Measurements from ENCODE around the gene IKZF3. TPM values are rescaled to one million over a fixed set of nuclear protein-coding genes. Genes with fewer than 3 reads are reported as not detected.
"Not testable (repeated sequence)": the region's sequence is repeated elsewhere in the genome, so short reads cannot be mapped to it uniquely, and the experiment has no call there.

The IKZF3 gene
- total RNA-seq, 1 donor from 2014 or later, result 220 TPM

- Mint-ChIP-seq H3K4me1 (peaks cover 31% of the 10 kb centered on the region), H3K36me3 (ENCODE audit: low read depth) (peaks cover 1% of the 10 kb centered on the region), H3K27me3 (no peaks in the 10 kb centered on the region), H3K27ac (no peak overlapping the region), H3K9me3 (no peaks in the 10 kb centered on the region), H3K4me3 (no peak overlapping the region)
- CTCF ChIA-PET, result no interaction called here
- intact Hi-C loops (cut with micrococcal nuclease), result loop anchor here (10.0 kb wide), 1 partner anchor 574 kb away; no protein-coding TSS in a partner anchor
- POLR2A ChIA-PET, result no interaction called here
- DNase-seq (no peak), ATAC-seq (ENCODE audit: low read depth) (no peak)
- TF ChIP-seq, protein P1, sequence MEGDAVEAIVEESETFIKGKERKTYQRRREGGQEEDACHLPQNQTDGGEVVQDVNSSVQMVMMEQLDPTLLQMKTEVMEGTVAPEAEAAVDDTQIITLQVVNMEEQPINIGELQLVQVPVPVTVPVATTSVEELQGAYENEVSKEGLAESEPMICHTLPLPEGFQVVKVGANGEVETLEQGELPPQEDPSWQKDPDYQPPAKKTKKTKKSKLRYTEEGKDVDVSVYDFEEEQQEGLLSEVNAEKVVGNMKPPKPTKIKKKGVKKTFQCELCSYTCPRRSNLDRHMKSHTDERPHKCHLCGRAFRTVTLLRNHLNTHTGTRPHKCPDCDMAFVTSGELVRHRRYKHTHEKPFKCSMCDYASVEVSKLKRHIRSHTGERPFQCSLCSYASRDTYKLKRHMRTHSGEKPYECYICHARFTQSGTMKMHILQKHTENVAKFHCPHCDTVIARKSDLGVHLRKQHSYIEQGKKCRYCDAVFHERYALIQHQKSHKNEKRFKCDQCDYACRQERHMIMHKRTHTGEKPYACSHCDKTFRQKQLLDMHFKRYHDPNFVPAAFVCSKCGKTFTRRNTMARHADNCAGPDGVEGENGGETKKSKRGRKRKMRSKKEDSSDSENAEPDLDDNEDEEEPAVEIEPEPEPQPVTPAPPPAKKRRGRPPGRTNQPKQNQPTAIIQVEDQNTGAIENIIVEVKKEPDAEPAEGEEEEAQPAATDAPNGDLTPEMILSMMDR (IDR thresholded peaks at IDR 0.05), result no peak
Observed at GRCh38 chr17:39751016-39751543, 113.0 kb downstream of the IKZF3 start.

DNA sequence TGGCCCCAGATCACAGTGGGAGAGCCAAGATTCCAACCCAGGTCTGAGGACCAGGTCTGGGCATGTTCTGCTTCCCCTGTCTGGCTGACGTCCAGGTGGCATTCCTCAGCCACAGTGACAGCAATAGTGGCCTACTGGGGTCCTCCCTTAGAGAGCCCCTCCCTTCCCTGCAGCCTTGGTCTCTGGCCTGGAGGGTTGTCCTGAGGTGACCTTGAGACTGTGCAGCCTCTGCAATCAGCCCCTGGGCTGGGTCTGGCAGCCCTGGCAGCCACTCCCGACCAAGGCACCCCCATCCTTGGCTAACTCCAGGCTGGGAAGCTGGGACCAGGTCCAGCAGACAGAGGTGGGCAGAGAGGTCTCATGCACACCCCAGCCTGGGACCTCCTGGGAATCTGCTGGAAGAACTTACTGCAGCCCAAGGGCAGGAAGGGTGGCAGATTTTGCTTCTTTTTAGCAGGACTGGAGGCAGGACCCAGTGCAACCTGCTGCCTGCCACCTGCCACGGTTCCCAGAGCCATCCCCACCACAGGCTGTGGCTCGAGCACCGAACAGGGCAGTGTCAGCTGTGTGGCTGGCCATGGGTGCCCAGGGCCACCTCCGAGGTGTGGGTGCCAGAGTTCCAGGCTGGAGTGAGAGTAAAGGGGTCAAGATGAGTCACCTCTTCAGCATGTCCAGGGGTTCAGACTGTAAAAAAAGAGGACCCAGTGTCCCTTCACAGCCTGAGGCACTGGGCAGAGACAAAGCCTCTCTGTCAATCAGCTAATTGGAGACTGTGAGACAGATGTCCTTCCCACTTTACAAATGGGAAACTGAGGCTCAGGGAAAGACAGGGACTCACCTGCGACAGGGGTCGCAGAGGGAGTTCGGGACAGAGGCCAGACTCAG, 113.7 kb downstream of the IKZF3 start:
- H3K9me3 Mint-ChIP-seq, result no peaks in the 10 kb centered on the region
- ChIA-PET POLR2A (no interaction called here), CTCF (interaction anchor here (1.6 kb wide), 1 partner anchor 129 kb away, joined by 4 read pairs; no protein-coding TSS in a partner anchor)
- TF ChIP-seq, protein P1 (IDR thresholded peaks at IDR 0.05), result no peak
- H3K36me3 Mint-ChIP-seq (ENCODE audit: low read depth), result no peaks in the 10 kb centered on the region
- DNase-seq (no peak), ATAC-seq (ENCODE audit: low read depth) (no peak)
- H3K27ac Mint-ChIP-seq, result peak overlapping the region; percentile 63
- peaks cover 24% of the 10 kb centered on the region for H3K4me1 Mint-ChIP-seq
- H3K27me3 Mint-ChIP-seq, result no peaks in the 10 kb centered on the region
- intact Hi-C loops (cut with micrococcal nuclease), result loop anchor here (10.0 kb wide), 1 partner anchor 574 kb away; no protein-coding TSS in a partner anchor
- no peak overlapping the region for H3K4me3 Mint-ChIP-seq

DNA sequence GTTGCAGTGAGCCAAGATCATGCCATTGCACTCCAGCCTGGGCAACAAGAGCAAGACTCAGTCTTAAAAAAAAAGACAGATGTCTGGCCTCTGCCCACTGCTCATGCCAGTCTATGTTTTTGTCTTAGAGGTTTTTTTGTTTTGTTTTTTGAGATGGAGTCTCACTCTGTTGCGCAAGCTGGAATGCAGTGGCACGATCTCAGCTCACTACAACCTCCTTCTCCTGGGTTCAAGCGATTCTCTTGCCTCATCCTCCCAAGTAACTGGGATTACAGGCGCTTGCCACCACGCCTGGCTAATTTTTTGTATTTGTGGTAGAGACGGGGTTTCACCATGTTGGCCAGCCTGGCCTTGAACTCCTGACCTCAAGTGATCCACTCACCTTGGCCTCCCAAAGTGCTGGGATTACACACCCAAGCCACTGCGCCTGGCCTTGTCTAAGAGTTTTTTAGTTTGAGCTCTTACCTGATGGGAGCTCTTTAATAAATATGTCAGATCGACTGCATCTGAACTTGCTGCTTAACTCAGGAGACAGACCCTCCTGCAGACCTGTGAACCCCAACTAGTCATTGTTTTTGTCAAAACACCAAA, 115.6 kb downstream of the IKZF3 start:
- H3K27ac Mint-ChIP-seq; intact Hi-C loops (cut with micrococcal nuclease); ATAC-seq (ENCODE audit: low read depth); H3K27me3 Mint-ChIP-seq; DNase-seq; H3K4me3 Mint-ChIP-seq; H3K36me3 Mint-ChIP-seq (ENCODE audit: low read depth); H3K9me3 Mint-ChIP-seq: not testable (repeated sequence)
- POLR2A ChIA-PET, result interaction anchor here (1.4 kb wide), 1 partner anchor 18 kb away, joined by 9 read pairs; the partner anchor contains the start of gene MIEN1
- CTCF ChIA-PET, result interaction anchor here (1.5 kb wide), 1 partner anchor 18 kb away, joined by 3 read pairs; the partner anchor contains the start of gene MIEN1
- peaks cover 17% of the 10 kb centered on the region for H3K4me1 Mint-ChIP-seq

GRCh38 chr17:39747745-39748144, 116.4 kb downstream of the IKZF3 start:
- ChIA-PET POLR2A (no interaction called here), CTCF (no interaction called here)
- Mint-ChIP-seq H3K27me3 (no peaks in the 10 kb centered on the region), H3K4me1 (peaks cover 9% of the 10 kb centered on the region), H3K27ac (no peak overlapping the region), H3K9me3 (no peaks in the 10 kb centered on the region), H3K4me3 (no peak overlapping the region), H3K36me3 (ENCODE audit: low read depth) (no peaks in the 10 kb centered on the region)
- no peak for ATAC-seq (ENCODE audit: low read depth)
- DNase-seq, result no peak
- TF ChIP-seq, protein P1 (IDR thresholded peaks at IDR 0.05), result no peak
- intact Hi-C loops (cut with micrococcal nuclease), result no loop called here

GRCh38 chr17:39746145-39746461, 118.0 kb downstream of the IKZF3 start:
- intact Hi-C loops (cut with micrococcal nuclease), result no loop called here
- Mint-ChIP-seq H3K4me1 (no peaks in the 10 kb centered on the region), H3K4me3 (no peak overlapping the region), H3K27me3 (peaks cover 4% of the 10 kb centered on the region), H3K36me3 (ENCODE audit: low read depth) (no peaks in the 10 kb centered on the region), H3K9me3 (no peaks in the 10 kb centered on the region), H3K27ac (no peak overlapping the region)
- ChIA-PET CTCF (no interaction called here), POLR2A (no interaction called here)
- TF ChIP-seq, protein P1 (IDR thresholded peaks at IDR 0.05), result no peak
- ATAC-seq (ENCODE audit: low read depth) (no peak), DNase-seq (no peak)

Data from activated B cell treated with CpG ODN at 0.5 μM for 24 hours (primary cell).